ENCODE measurements around the gene NOL3.

NOL3 gene

DNA sequence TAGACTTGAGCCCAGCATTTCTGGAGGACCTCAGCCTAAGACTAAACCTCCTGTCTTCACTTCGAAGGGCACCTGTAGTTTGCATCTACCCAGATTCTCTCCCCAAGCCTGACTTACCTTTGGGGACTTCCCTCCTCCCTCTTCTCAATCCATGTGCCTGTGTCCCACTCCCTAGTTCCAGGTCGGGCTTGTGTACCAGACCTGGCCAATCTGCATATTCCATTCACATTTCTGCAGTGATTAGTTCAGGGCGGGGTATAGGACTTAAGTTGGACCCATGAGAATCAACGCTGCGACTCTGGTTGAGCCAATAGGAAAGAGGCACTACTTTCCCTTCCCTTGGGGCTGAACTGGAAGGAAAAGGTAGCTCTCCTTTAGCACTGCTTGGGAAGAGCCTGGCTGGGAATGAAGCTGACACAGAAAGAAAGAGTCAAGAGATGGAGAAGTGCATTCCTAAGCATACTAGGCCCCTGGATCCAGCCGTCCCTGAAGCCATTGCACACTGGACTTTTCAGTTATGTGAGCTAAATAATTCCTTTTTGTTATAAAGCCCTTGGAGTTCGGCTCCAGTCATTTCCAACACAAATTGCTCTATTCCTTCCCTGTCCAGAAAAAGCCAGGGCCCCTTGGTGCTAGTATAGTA is 13.1 kb upstream of the NOL3 start:
- no peak overlapping the region for H3K4me2 ChIP-seq (ENCODE audit: low read length, poor library complexity, severe bottlenecking)
- no peak overlapping the region for H2AFZ ChIP-seq (ENCODE audit: low read depth, low read length)
- no peak overlapping the region for H3K27ac ChIP-seq (ENCODE audit: low read length, poor library complexity, severe bottlenecking)
- H2BK120ac ChIP-seq (ENCODE audit: low read depth, low read length) = no peak overlapping the region
- 73% methylated on average over 7 of the region's 7 CpGs for WGBS
- H2BK5ac ChIP-seq (ENCODE audit: low read depth, low read length, poor library complexity, severe bottlenecking) = no peak overlapping the region
- no peak overlapping the region for H3K4me3 ChIP-seq (ENCODE audit: insufficient read depth in 1 of 2, low read depth in 1 of 2, low read length in 2 of 2)
- H3K4me1 ChIP-seq (ENCODE audit: control insufficient read depth, insufficient read depth, low read depth, low read length) = peaks cover 38% of the 10 kb centered on the region
- H2BK12ac ChIP-seq (ENCODE audit: low read length in 2 of 2) = no peak overlapping the region
- no peak overlapping the region for H3K23ac ChIP-seq (ENCODE audit: low read length in 2 of 2)
- H3K9ac ChIP-seq (ENCODE audit: low read length) = no peak overlapping the region
- H4K91ac ChIP-seq (ENCODE audit: low read length) = no peak overlapping the region
- no peak for DNase-seq
- H3K9me3 ChIP-seq (ENCODE audit: control insufficient read depth, low read length) = no peaks in the 10 kb centered on the region
- no peak overlapping the region for H2BK15ac ChIP-seq (ENCODE audit: low read depth, poor library complexity, severe bottlenecking)
- H3K36me3 ChIP-seq (ENCODE audit: control insufficient read depth in 1 of 2, insufficient read depth in 2 of 2, low read depth in 1 of 2, low read length in 2 of 2) = peaks cover 0 to 6% of the 10 kb centered on the region in 2 experiments
- H3K79me1 ChIP-seq (replicated peaks; ENCODE audit: low read length, poor library complexity, severe bottlenecking) = peaks cover 12% of the 10 kb centered on the region
- no peak overlapping the region for H4K8ac ChIP-seq (ENCODE audit: low read length)
- H3K18ac ChIP-seq (ENCODE audit: low read depth in 1 of 2, low read length in 2 of 2) = no peak overlapping the region
- no peak overlapping the region for H2AK5ac ChIP-seq (ENCODE audit: low read length, severe bottlenecking)
- peaks cover 0 to 45% of the 10 kb centered on the region in 2 experiments for H3K27me3 ChIP-seq (ENCODE audit: control insufficient read depth in 1 of 2, insufficient read depth in 1 of 2, low read length in 2 of 2)
- no peak overlapping the region for H3K4ac ChIP-seq (ENCODE audit: low read depth in 1 of 2, low read length in 2 of 2)
- no peak overlapping the region for H3K14ac ChIP-seq (ENCODE audit: low read length in 2 of 2)

DNA sequence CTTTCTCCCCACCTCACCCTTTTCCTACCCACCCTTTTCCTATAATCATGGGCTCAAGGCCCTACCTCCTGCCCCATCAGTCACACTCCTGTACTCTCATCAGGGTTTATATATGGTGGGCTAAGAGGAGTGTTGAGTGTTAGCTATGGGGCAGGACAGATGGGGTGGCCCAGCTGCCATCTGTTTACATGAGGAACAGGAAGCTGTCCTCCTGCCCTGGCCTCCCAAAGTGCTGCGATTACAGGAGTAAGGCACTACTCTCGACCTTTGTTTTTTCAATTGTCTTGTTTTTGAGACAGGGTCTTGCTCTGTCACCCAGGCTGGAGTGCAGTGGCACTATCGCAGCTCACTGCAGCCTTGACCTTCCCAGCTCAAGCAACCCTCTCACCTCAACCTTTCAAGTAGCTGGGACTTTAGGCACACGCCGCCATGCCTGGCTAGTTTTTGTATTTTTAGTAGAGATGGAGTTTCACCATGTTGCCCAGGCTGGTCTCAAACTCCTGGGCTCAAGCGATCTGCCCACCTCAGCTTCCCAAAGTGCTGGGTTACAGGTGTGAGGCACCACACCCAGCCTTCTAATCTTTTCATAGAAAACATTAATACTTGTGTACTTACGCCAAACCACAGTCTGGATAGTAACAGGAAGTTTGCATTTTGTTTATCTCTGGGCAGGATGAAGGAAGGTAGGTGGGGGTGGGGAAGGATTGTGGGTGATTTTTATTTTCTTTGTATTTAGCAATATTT is 12.3 kb upstream of the NOL3 start:
- no peak overlapping the region for H3K4me2 ChIP-seq (ENCODE audit: low read length, poor library complexity, severe bottlenecking)
- H2AK5ac ChIP-seq (ENCODE audit: low read length, severe bottlenecking) = no peak overlapping the region
- H3K79me1 ChIP-seq (replicated peaks; ENCODE audit: low read length, poor library complexity, severe bottlenecking) = peaks cover 12% of the 10 kb centered on the region
- no peak overlapping the region for H2BK120ac ChIP-seq (ENCODE audit: low read depth, low read length)
- peak overlapping the region in 1 of 2 experiments; percentile 16 for H3K14ac ChIP-seq (ENCODE audit: low read length in 2 of 2)
- no peak overlapping the region for H2AFZ ChIP-seq (ENCODE audit: low read depth, low read length)
- WGBS = 71% methylated on average over 7 of the region's 7 CpGs
- no peak overlapping the region for H3K4ac ChIP-seq (ENCODE audit: low read depth in 1 of 2, low read length in 2 of 2)
- H3K4me3 ChIP-seq (ENCODE audit: insufficient read depth in 1 of 2, low read depth in 1 of 2, low read length in 2 of 2) = no peak overlapping the region
- no peak overlapping the region for H3K23ac ChIP-seq (ENCODE audit: low read length in 2 of 2)
- H3K9me3 ChIP-seq (ENCODE audit: control insufficient read depth, low read length) = no peaks in the 10 kb centered on the region
- peak overlapping the region; percentile 31 for H4K91ac ChIP-seq (ENCODE audit: low read length)
- H3K4me1 ChIP-seq (ENCODE audit: control insufficient read depth, insufficient read depth, low read depth, low read length) = peaks cover 44% of the 10 kb centered on the region
- no peak overlapping the region for H3K18ac ChIP-seq (ENCODE audit: low read depth in 1 of 2, low read length in 2 of 2)
- H3K9ac ChIP-seq (ENCODE audit: low read length) = no peak overlapping the region
- peak overlapping the region in 1 of 2 experiments; percentile 25 for H2BK12ac ChIP-seq (ENCODE audit: low read length in 2 of 2)
- no peak overlapping the region for H4K8ac ChIP-seq (ENCODE audit: low read length)
- peaks cover 0 to 6% of the 10 kb centered on the region in 2 experiments for H3K36me3 ChIP-seq (ENCODE audit: control insufficient read depth in 1 of 2, insufficient read depth in 2 of 2, low read depth in 1 of 2, low read length in 2 of 2)
- peaks cover 3 to 48% of the 10 kb centered on the region in 2 experiments for H3K27me3 ChIP-seq (ENCODE audit: control insufficient read depth in 1 of 2, insufficient read depth in 1 of 2, low read length in 2 of 2)
- DNase-seq = no peak
- no peak overlapping the region for H2BK15ac ChIP-seq (ENCODE audit: low read depth, poor library complexity, severe bottlenecking)
- no peak overlapping the region for H3K27ac ChIP-seq (ENCODE audit: low read length, poor library complexity, severe bottlenecking)
- no peak overlapping the region for H2BK5ac ChIP-seq (ENCODE audit: low read depth, low read length, poor library complexity, severe bottlenecking)

- WGBS = 1% methylated on average over 32 of the region's 34 CpGs
- peak overlapping the region; percentile 46 for H4K8ac ChIP-seq (ENCODE audit: low read length)
These were observed 11.4 kb upstream of the NOL3 start for GRCh38 chr16:67158637-67159600.

More at GRCh38 chr16:67158637-67159600, 11.4 kb upstream of the NOL3 start:
- Histone ChIP-seq H3K79me1 (replicated peaks; ENCODE audit: low read length, poor library complexity, severe bottlenecking) (peaks cover 14% of the 10 kb centered on the region), H3K4me3 (ENCODE audit: insufficient read depth in 1 of 2, low read depth in 1 of 2, low read length in 2 of 2) (peak overlapping the region; percentile 75 to 99), H3K18ac (ENCODE audit: low read depth in 1 of 2, low read length in 2 of 2) (peak overlapping the region in 1 of 2 experiments; percentile 84), H2AK5ac (ENCODE audit: low read length, severe bottlenecking) (no peak overlapping the region), H2BK12ac (ENCODE audit: low read length in 2 of 2) (peak overlapping the region in 1 of 2 experiments; percentile 21), H2BK120ac (ENCODE audit: low read depth, low read length) (no peak overlapping the region), H3K9me3 (ENCODE audit: control insufficient read depth, low read length) (no peaks in the 10 kb centered on the region), H3K27me3 (ENCODE audit: control insufficient read depth in 1 of 2, insufficient read depth in 1 of 2, low read length in 2 of 2) (peaks cover 3 to 48% of the 10 kb centered on the region in 2 experiments), H3K4me2 (ENCODE audit: low read length, poor library complexity, severe bottlenecking) (peak overlapping the region; percentile 99), H3K23ac (ENCODE audit: low read length in 2 of 2) (no peak overlapping the region), H3K4ac (ENCODE audit: low read depth in 1 of 2, low read length in 2 of 2) (peak overlapping the region; percentile 20 to 52), H2AFZ (ENCODE audit: low read depth, low read length) (peak overlapping the region; percentile 29), H3K36me3 (ENCODE audit: control insufficient read depth in 1 of 2, insufficient read depth in 2 of 2, low read depth in 1 of 2, low read length in 2 of 2) (peaks cover 4 to 5% of the 10 kb centered on the region in 2 experiments), H3K27ac (ENCODE audit: low read length, poor library complexity, severe bottlenecking) (no peak overlapping the region), H3K4me1 (ENCODE audit: control insufficient read depth, insufficient read depth, low read depth, low read length) (peaks cover 52% of the 10 kb centered on the region), H3K14ac (ENCODE audit: low read length in 2 of 2) (peak overlapping the region in 1 of 2 experiments; percentile 85), H4K91ac (ENCODE audit: low read length) (no peak overlapping the region), H3K9ac (ENCODE audit: low read length) (peak overlapping the region; percentile 93), H2BK15ac (ENCODE audit: low read depth, poor library complexity, severe bottlenecking) (peak overlapping the region; percentile 9), H2BK5ac (ENCODE audit: low read depth, low read length, poor library complexity, severe bottlenecking) (no peak overlapping the region)
- peak; percentile 63 for DNase-seq
